Measurements from ENCODE around the gene HK1. TPM values are rescaled to one million over a fixed set of nuclear protein-coding genes. Genes with fewer than 3 reads are reported as not detected.

Gene HK1
- total RNA-seq, 1 donor from 2014 or later = 219 TPM

DNA sequence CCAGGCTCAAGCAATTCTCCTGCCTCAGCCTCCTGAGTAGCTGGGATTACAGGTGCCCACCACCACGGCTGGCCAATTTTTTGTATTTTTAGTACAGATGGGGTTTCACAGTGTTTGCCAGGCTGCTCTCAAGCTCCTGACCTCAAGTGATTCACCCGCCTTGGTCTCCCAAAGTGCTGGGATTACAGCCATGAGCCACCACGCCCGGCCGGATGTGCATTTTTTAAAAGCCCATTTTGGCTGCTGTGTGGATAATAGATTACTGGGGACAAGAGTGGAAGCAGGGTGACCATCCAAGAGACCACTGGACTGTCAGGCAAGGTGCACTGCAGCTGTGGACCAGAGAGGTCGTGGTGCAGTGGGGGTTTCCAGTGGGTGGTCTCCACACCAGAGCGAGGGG is 36.7 kb upstream of the HK1 start:
- H3K27ac ChIP-seq (replicated peaks) = no peak overlapping the region
- DNase-seq = no peak

DNA sequence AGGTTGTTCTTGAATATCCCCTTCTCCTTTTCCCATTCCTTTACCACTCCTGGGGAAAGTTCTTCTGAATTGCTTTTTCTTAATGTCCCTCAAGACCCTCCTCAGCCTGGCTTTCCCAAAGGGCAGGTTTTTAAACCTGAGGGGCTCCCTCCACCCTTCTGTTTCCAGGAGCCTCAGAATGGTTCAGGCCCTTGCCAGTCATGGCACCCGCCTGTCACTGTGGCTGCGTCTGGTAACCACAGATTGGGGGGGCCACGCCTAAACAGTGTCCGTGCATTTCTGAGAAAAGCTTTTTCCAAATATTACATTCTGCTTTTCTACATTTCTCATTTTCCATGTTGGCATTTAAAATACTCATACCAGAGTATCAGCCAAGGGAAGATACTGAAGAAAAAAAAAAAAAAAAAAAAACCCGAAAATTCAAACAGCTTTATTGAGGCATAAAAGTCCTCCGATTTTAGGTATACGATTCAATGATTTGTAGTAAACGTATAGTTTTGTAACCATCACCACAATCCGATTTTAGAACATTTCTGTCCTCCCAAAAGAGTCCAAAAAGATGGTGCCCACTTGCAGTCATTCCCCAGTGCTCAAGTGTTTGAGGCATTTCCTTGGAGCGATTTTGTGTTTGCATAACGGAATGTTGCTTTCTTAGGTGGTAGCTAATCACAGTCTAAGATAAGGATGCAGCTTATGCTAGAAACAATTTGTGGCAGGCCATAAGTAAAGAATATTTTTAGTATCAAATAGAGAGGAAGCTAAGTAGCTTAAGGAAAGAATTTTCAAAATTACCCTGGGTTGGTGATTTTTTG is 36.0 kb upstream of the HK1 start:
- H3K27ac ChIP-seq (replicated peaks) = no peak overlapping the region
- intact Hi-C loops (cut with micrococcal nuclease) = no loop called here
- no peak overlapping the region for H3K4me3 ChIP-seq
- DNase-seq = no peak
- no peaks in the 10 kb centered on the region for H3K27me3 ChIP-seq (ENCODE audit: low read depth)
- TF ChIP-seq, protein P1, sequence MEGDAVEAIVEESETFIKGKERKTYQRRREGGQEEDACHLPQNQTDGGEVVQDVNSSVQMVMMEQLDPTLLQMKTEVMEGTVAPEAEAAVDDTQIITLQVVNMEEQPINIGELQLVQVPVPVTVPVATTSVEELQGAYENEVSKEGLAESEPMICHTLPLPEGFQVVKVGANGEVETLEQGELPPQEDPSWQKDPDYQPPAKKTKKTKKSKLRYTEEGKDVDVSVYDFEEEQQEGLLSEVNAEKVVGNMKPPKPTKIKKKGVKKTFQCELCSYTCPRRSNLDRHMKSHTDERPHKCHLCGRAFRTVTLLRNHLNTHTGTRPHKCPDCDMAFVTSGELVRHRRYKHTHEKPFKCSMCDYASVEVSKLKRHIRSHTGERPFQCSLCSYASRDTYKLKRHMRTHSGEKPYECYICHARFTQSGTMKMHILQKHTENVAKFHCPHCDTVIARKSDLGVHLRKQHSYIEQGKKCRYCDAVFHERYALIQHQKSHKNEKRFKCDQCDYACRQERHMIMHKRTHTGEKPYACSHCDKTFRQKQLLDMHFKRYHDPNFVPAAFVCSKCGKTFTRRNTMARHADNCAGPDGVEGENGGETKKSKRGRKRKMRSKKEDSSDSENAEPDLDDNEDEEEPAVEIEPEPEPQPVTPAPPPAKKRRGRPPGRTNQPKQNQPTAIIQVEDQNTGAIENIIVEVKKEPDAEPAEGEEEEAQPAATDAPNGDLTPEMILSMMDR (IDR thresholded peaks at IDR 0.05; ENCODE audit: borderline replicate concordance) = no peak
- H3K9me3 ChIP-seq (replicated peaks) = no peaks in the 10 kb centered on the region
- peaks cover 4% of the 10 kb centered on the region for H3K4me1 ChIP-seq
- no peaks in the 10 kb centered on the region for H3K36me3 ChIP-seq

More for the DNA sequence above, 36.7 kb upstream of the HK1 start:
- Histone ChIP-seq H3K27me3 (ENCODE audit: low read depth) (no peaks in the 10 kb centered on the region), H3K4me1 (peaks cover 4% of the 10 kb centered on the region), H3K9me3 (replicated peaks) (no peaks in the 10 kb centered on the region), H3K4me3 (no peak overlapping the region), H3K36me3 (no peaks in the 10 kb centered on the region)
- intact Hi-C loops (cut with micrococcal nuclease) = no loop called here
- TF ChIP-seq, protein P1 (IDR thresholded peaks at IDR 0.05; ENCODE audit: borderline replicate concordance) = no peak

DNA sequence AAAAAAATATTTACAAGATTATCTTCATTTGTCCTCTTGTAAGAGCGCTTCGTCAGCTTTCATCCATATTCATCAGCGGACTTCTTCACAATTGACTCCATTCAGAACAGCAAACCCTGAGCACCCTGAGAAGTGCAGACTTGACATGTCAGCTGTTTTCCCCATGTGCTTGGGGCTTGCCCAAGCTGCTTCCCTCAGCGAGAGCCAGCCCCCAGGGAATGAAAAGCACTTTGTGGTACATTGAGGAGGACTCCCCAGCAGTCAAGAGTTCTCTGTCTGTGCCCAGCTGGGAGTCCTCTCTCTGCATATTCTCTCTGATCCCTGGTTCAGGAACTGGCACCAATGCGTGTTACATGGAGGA is 35.5 kb upstream of the HK1 start:
- Histone ChIP-seq H3K9me3 (replicated peaks) (no peaks in the 10 kb centered on the region), H3K27me3 (ENCODE audit: low read depth) (no peaks in the 10 kb centered on the region), H3K36me3 (no peaks in the 10 kb centered on the region), H3K27ac (replicated peaks) (no peak overlapping the region), H3K4me1 (peaks cover 2% of the 10 kb centered on the region), H3K4me3 (no peak overlapping the region)
- intact Hi-C loops (cut with micrococcal nuclease) = no loop called here
- TF ChIP-seq, protein P1 (IDR thresholded peaks at IDR 0.05; ENCODE audit: borderline replicate concordance) = no peak
- DNase-seq = no peak

DNA sequence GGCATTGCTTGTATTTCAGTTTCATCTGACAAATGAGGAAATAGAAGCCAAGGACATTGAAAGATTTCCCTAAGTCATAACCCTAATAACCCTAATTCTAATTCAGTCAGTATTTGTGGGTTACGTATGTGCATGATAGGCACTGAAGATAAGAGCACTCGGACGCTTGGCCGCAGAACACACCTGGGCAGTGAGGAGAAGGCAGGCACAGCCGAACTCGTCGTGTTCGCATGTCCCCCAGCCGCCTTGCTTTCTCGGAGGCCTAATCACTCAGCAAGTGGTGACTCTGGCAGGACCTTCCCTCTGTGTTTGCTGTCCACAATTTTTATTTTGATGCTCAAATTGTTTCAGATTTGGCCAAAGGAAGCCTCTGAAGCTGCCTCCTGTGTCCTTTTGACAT is 34.5 kb upstream of the HK1 start:
- H3K27ac ChIP-seq (replicated peaks) = no peak overlapping the region
- intact Hi-C loops (cut with micrococcal nuclease) = no loop called here
- no peak for DNase-seq
- TF ChIP-seq, protein P1 (IDR thresholded peaks at IDR 0.05; ENCODE audit: borderline replicate concordance) = no peak
- H3K36me3 ChIP-seq = no peaks in the 10 kb centered on the region
- H3K9me3 ChIP-seq (replicated peaks) = no peaks in the 10 kb centered on the region
- no peak overlapping the region for H3K4me3 ChIP-seq
- no peaks in the 10 kb centered on the region for H3K4me1 ChIP-seq
- no peaks in the 10 kb centered on the region for H3K27me3 ChIP-seq (ENCODE audit: low read depth)

DNA sequence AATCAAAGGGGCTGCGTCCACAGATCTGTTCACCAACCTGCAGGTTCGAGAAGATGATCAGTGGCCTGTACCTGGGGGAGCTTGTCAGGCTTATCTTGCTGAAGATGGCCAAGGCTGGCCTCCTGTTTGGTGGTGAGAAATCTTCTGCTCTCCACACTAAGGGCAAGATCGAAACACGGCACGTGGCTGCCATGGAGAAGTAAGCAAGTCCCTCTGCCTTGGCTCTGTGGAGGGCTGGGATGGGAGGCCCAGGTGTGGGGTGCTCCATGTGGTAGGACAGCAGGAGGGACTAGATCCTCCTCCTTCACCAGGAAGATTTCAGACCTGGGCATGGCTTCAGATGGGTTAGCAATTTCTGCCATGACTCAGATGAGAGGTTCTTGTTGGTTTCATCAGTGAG is 32.3 kb upstream of the HK1 start:
- Histone ChIP-seq H3K27me3 (ENCODE audit: low read depth) (no peaks in the 10 kb centered on the region), H3K4me1 (no peaks in the 10 kb centered on the region), H3K36me3 (no peaks in the 10 kb centered on the region), H3K4me3 (no peak overlapping the region), H3K9me3 (replicated peaks) (peaks cover under 1% of the 10 kb centered on the region), H3K27ac (replicated peaks) (no peak overlapping the region)
- TF ChIP-seq, protein P1 (IDR thresholded peaks at IDR 0.05; ENCODE audit: borderline replicate concordance) = no peak
- no peak for DNase-seq
- intact Hi-C loops (cut with micrococcal nuclease) = no loop called here
